GM18909 (cell line): Measurements from ENCODE around the gene SPECC1.

Experiments
- ATAC-seq: cut with Tn5 transposase; IDR thresholded peaks from one replicate; pipeline ENCODE4 v1.9.1; 2021; ENCODE audit warnings: mild to moderate bottlenecking; ENCODE audit not compliant: unreplicated experiment, poor library complexity

Gene SPECC1

GRCh38 chr17:20118280-20118679 is 109.1 kb downstream of the SPECC1 start:
- ATAC-seq: no peak

- no peak for ATAC-seq
Measured at GRCh38 chr17:20120836-20121235, 111.7 kb downstream of the SPECC1 start.

GRCh38 chr17:20121359-20122253 is 112.4 kb downstream of the SPECC1 start:
- ATAC-seq: no peak

DNA sequence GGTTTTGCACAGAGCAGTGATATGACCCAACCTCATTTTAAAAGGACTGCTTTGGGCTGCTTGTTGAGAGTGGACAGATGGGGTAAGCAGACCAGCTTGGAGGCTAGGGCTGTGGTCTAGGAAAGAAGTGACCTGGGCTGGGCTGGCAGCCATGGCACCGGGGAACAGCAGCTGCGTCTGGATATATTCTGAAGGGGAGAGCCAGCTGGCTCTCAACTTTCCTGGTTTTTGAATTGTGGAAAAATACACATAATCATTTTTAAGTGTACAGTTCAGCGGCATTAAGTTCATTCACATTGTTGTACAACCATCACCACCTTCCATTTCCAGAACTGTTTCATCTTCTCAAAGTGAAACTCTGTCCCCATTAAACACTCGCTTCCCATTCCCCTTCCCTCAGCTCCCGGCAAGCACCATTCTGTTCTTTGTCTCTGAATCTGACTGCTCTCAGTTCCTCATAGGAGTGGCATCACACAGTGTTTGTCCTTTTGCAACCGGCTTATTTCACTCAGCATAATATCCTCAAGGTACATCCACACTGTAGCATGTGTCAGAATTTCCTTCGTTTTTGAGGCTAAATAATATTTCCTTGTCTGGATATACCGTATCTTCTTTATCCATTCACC is 113.2 kb downstream of the SPECC1 start:
- ATAC-seq: no peak

DNA sequence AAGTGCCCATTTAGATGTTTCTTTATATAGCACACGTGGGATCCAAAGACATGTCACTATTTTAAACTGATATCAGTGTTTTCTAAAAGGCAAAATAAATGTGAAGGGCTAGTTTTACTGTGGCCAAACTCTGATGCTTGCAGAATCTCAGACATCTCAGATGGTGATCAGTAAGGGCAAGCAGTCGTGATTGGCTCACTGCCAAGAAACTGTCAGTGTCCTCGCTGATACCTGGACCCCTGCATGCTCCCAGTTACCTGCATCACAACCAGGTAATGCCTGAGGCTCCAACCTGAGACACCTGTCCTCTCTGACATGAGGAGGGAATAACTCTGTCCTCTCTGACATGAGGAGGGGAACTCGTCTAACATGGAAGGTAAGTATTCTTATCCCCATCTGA is 114.0 kb downstream of the SPECC1 start:
- no peak for ATAC-seq

GRCh38 chr17:20125724-20126123 is 116.6 kb downstream of the SPECC1 start:
- no peak for ATAC-seq

GRCh38 chr17:20127360-20128035 is 118.3 kb downstream of the SPECC1 start:
- ATAC-seq: no peak

GRCh38 chr17:20128036-20128667 is 119.0 kb downstream of the SPECC1 start:
- ATAC-seq: no peak

DNA sequence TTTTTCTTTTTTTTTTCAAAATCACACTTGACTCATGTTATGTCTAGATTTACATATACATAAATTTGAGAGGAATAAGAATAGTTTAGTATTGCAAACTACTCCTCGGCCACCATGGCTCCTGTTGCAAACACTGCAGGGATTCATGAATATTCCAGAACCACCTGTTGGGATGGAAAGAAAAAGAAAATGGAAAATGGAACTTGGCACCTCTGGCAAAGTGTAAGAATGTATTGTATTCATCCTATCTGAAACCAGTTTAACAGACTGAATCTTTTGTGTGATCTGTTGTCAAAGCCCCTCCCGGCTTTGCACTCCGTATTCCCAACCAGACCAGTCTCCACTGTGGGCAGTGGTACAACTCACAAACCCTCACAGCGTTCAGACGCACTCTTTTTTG is 124.4 kb downstream of the SPECC1 start:
- no peak for ATAC-seq

DNA sequence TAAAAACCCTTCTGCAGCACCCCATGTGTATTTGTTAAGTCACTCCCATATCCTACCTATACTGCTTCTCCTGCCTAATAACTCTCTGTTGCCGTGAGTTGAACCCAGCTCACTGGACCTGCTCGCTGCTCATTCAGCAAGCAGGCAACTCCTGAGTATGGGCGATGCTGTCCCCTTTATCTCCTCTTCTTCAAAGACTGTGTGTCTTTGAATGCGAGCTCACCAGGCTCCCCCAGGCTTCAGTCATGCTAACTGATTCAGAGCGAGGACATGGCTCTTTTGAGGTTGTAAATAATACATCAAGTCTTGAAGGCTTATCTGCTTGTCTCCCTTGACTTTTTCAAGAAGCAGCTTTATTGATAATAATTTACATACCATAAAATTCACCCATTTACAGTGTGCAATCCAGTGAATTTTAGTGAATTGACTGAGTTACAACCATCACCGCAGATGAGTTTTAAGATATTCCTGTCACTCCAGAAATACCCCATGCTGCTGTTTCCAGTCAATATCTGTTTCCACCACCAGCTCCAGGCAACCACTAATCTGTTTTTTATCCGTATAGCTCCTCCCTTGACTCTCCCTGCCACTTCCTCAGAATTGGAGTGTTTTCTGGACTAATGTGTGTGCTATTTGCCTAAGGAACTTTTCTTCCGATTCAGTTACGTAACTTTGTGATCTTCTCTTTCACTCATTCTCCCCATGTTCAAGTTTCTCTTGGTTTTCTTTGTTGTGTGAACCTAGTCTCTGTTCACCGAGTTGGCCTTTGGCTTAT is 132.2 kb downstream of the SPECC1 start:
- no peak for ATAC-seq

- no peak for ATAC-seq
Measured at GRCh38 chr17:20142268-20142667, 133.1 kb downstream of the SPECC1 start.

DNA sequence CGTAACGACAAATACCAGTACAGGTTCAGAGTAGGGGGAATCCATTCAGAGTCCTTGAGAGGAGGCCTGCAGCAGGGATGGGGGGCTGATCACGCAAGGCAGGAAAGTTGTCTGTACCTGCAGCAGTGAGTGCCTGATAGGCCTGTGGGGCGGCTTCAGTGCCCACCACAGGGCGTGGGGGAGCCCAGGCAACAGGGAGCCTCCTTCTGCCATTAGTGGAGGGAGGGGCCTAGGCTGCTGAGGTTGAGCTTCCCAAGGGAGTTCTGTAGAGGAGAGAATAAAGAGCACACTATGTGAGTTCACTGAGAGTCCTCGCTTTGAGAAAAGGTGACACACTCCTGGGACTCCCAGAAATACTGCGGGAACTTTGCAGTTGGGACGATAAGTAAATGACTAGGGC is 134.6 kb downstream of the SPECC1 start:
- ATAC-seq: no peak

- no peak for ATAC-seq
Measured at GRCh38 chr17:20145567-20145966, 136.4 kb downstream of the SPECC1 start.

GRCh38 chr17:20149251-20149650 is 140.1 kb downstream of the SPECC1 start:
- no peak for ATAC-seq

DNA sequence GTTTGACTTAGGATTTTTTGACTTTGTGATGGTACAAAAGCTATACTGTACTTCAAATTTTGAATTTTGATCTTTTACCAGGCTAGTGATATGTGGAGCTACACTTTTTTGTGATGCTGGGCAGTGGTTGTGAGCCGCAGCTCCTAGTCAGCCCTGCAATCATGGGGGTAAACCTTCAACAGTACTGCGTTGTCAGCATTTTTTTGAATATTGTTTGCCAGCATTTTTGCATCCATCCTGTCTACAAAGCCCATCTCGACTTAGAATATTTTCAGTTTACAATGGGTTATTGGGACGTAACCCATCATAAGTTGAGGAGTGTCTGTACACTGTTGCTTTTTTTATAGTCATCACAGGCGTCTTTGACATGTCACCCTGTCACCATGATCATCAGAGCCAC is 142.0 kb downstream of the SPECC1 start:
- no peak for ATAC-seq

GRCh38 chr17:20153231-20153630 is 144.1 kb downstream of the SPECC1 start:
- no peak for ATAC-seq

DNA sequence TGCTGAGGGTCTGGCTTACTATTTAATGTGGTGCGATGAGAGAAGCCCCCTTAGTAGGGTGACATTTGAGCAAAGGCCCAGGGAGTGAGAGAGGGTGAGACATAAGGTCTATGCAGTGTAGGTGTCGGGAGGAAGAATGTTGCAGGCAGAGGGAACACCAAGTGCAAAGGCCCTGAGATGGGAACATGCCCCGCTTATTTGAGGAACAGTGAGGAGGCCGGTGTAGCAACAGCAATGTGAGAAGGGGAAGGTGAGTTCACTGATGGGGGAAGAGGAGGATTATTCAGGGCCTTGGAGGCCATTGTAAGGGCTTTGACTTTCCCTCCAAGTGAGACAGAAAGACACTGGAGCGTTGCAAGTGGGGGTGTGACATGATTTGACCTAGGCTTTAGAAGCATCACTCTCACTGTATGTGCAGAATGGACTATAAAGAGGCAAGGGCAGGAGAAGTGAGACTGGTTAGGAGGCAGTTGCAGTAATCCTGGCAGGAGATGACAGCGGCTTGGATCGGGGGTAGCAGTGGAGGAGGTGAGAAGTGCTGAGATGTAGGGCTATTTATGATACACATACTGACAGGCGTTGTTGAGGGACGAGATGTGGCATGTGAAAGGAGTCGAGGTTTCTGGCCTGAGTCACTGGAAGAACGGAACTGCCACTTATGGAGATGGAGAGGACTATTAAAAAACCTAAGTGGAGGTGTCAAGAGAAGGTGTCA is 145.3 kb downstream of the SPECC1 start:
- no peak for ATAC-seq

GRCh38 chr17:20155258-20156195 is 146.4 kb downstream of the SPECC1 start:
- ATAC-seq: peak; percentile 96
